HG03064 (cell line): Measurements from ENCODE around the gene GAA.
"Not testable (repeated sequence)": the region's sequence is repeated elsewhere in the genome, so short reads cannot be mapped to it uniquely, and the experiment has no call there.

Source experiments
- ATAC-seq: cut with Tn5 transposase; IDR thresholded peaks from one replicate; pipeline ENCODE4 v1.9.1; 2021; ENCODE audit warnings: low read depth; ENCODE audit not compliant: unreplicated experiment

Gene GAA

DNA sequence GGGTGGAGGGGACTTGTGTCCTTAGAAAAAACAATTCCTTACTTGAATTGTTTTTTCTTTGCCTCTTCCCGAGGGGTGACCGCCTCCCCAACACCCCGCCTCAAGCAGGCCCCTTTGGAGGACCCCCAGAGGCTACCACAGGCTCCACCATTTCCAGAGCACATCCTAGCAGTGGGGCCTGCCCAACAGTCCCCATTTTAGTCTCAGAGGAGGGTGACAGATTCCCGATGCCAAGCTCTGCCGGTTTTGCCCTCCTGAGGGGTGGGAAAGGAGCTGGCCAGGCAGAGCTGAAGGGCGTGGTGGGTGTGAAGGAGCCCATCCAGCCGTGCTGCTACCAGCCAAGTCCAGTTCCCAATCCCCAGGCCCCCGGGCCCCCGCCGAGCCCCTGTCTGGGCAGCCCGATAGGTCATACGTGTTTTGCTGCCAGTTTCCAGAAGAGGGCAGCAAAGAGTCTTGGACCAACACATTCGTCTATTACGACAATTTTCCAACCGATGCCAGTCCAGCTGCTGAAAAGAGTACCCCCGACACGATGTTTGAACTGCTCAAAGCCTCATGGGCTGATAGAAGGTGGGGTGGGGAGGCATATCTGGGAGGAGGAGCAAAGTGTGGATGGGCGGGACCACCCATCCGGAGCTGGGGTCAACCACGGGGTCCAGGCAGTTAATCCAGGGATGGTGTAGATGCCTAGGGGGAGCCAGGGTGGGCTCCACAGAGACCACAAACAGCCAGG lies 18.8 kb upstream of the GAA start:
- no peak for ATAC-seq

DNA sequence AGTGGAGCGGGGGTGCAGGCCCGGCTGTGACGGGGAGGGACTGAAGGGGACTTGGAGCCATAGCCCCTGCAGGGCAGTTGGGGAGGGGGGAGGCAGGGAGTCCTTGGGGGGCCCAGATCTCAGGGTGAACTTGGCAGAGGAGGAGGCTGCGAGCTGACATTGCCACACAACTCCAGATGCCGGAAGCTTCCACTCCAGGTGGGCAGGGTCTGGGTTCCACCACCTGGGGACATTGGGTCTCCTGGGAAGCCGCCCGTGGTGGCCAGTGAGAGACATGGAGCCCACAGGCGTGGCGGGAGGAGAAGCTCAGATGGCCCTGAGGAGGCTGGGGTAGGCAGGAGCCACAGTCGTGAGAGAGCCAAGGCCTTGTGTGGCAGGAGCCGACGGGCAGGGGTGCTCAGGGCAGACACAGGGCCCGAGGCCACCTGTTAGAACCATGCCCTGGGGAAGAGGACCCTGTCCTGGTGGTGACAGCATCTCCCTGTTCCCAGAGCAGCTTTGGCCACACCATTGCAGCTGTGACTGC lies 18.2 kb upstream of the GAA start:
- no peak for ATAC-seq

DNA sequence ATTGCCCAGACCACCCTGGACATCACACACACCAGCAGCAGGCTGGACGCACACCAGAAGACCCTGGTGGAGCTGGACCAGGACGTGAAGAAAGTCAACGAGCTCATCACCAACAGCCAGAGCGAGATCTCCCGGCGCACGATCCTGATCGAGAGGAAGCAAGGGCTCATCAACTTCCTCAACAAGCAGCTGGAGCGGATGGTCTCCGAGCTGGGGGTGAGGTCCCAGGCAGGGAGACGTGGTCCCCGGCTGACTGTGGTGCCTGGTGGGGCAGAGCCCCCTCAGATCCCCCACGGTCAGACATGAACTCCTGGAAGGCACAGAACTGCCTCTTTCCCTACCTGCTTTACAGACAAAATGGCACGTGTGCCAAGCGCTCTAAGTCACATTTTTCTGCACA lies 16.6 kb upstream of the GAA start:
- ATAC-seq, result no peak

DNA sequence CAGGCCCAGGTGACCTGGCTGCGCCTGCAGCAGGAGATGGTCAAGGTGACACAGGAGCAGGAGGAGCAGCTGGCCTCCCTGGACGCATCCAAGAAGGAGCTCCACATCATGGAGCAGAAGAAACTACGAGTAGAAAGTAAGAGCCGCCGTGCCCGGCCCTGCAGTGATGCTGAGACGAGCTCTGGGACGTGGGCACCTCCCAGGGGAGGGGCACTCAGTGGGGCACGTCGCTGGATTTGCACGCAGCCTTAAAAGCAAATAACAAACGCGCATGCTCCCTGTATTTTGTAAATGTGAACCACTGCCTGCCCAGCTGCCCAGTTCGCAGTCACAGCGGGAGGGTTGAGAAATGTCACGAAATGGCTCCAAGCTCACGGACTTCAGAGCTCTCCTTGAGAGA lies 15.3 kb upstream of the GAA start:
- ATAC-seq, result no peak

DNA sequence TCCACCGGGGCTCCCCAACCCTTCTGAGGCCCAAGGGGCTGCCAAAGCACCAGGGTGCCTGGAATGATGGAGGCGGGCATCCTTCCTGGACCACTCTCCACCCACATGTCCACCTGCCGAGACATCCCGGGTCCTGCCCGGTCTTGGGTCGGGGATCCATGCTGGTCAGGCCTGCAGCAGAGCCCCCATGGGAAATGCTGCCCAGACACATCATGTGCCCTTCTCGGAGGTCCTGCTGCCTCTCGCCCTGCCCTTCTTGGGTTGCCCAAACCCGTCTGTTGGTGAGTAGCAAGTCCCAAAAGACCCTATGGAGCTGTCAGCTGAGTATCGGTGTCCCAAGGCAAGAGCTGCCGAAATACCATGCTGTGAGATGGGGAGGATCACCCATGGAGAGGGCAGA lies 14.8 kb upstream of the GAA start:
- no peak for ATAC-seq

DNA sequence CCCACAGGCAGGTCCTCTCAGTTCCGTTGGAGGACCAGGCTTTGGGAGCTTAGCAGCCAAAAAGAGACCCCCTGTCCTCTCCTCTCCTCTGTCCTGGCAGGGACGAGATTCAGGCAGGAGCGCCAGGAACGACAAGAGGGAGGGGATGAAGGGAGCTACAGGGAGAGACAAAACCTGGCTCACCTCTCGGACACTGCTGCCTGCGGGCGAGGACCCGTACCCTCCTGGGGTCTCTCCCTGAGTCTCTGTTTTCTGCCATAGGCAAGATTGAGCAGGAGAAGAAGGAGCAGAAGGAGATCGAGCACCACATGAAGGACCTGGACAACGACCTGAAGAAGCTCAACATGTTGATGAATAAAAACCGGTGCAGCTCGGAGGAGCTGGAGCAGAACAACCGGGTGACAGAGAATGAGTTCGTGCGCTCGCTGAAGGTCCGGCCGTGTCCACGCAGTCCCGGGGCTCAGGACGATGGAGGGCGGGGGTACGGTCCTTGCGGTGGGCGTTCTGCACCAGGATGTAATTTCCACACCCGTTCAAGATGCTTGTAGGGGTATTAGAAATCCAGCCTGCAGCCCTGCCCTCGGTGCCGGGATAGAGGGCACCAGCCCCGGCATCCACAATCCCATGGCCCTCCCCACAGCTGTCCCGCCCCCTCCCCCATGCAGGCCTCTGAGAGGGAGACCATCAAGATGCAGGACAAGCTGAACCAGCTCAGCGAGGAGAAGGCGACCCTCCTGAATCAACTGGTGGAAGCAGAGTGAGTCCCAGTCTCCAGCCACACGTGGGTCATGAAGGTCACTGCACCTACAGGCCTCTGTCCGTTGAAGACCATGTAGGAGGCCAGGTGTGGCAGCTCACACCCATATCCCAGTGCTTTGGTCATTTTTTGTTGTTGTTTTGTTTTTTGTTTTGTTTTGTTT lies 13.8 kb upstream of the GAA start:
- ATAC-seq, result no peak

DNA sequence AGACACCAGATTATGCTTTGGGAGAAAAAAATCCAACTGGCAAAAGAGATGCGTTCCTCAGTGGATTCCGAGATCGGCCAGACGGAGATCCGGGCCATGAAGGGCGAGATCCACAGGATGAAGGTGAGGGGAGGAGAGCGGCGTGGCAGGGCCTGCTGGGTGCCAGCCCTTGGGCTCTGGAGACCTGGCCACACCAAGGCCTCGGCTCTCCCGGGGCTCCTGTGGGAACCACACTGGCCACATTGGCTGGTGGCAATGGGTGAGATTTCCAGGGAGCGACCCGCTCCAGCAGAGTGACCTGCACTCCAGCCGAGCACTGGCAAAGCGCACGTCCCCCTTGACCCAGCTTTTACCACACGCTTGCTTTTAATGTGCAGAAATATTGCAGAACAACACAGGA lies 11.6 kb upstream of the GAA start:
- no peak for ATAC-seq

DNA sequence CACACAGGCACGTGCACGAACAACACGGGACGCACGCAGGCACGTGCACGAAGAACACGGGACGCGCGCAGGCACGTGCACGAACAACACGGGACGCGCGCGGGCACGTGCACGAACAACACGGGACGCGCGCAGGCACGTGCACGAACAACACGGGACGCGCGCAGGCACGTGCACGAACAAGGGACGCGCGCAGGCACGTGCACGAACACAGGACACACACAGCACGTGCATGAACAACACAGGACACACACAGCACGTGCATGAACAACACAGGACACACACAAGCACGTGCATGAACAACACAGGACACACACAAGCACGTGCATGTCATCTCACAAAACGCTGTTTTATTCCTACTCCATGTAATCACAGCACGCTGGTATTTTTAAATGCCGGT lies 11.2 kb upstream of the GAA start:
- ATAC-seq, result not testable (repeated sequence)

DNA sequence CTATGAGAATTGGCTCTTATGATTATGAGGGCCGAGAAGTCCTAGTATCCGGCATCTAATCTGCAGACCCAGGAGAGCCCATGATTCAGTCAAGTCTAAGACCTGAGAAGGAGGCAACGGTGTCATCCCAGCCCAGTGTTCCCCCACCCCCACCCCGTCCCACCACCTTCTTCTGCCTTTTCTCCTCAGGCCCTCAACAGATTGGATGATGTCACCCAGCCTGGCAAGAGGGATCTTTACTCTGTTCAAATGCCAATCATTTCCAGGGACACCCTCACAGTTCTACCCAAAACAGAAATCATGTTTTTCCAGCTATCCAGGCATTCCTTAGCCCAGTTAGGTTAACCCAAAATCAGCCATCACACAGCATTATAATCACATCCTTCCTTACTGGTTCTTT lies 10.0 kb upstream of the GAA start:
- no peak for ATAC-seq

DNA sequence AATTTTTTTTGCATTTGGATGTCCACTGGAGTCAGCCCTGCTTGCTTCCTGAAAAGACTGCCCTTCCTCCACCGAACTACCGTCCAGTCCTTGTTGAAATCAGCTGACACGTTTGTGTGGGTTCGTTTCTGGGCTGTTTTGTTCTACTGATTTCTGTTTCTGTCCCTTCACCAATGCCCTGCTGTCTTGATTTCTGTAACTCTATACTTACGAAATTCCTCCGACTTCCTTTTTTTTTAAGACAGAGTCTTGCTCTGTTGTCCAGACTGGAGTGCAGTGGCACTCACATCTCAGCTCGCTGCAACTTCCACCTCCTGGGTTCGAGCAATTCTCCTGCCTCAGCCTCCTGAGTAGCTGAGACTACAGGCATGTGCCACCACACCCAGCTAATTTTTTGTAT lies 8.4 kb upstream of the GAA start:
- ATAC-seq, result no peak

DNA sequence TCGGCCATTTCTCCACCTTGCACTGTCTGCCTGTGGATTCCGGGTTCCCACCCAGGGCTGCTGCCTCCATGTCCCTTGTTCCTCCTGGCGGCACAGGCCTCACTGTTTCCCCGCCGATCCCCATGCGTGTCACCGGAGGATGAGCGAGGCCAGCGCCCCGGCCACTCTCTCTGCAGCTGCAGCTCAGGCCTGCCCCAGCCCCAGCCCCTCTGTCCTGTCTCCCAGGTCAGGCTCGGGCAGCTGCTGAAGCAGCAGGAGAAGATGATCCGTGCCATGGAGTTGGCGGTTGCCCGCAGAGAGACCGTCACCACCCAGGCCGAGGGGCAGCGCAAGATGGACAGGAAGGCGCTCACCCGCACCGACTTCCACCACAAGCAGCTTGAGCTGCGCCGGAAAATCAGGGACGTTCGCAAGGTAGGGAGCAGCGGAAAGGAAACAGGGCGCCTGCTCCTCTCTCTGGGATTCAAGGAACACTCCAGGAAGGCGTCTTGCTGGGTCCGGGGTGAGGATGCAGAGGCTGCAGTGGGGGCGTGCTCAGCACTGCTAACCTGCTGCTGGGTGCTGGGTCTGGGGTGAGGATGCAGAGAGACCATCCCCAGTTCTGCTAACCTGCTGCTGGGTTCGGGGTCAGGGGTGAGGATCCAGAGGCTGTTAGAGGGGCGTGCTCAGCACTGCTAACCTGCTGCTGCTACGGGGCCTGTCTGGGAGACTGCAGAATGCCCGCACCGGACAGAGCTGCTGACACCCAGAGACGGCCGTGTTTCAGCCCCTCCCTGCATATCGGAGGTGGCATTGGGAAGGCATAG lies 6.1 kb upstream of the GAA start:
- no peak for ATAC-seq

DNA sequence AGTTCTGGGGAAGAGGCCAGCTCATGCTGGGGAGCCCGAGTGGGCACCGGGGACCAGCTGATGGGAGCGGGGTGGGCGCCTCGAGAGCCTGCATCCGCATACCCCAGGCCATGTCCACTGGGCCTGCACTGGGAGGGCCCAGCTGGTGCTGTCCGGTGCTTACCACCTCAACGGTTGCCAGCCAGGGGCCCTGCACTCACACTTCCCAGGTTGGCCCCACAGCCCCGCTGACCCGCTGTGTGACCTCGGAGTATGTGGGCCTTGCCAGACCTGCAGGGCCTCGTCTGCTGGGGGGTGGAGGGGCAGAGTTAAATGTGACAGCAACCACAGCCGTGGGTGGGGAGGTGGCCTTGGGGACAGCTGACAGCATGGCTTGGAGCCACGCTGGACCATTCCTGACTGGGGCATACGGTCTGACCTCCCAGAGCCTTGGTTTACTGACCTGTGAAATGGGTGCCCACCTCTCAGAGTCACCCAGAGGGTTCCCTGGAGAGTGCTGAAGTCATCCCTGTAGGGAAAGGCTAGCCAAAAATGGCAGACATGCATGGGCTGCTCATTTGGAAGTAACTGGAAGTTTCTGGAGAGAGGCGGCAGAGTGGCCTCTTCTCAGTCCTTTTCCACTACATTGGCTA lies 5.4 kb upstream of the GAA start:
- no peak for ATAC-seq

DNA sequence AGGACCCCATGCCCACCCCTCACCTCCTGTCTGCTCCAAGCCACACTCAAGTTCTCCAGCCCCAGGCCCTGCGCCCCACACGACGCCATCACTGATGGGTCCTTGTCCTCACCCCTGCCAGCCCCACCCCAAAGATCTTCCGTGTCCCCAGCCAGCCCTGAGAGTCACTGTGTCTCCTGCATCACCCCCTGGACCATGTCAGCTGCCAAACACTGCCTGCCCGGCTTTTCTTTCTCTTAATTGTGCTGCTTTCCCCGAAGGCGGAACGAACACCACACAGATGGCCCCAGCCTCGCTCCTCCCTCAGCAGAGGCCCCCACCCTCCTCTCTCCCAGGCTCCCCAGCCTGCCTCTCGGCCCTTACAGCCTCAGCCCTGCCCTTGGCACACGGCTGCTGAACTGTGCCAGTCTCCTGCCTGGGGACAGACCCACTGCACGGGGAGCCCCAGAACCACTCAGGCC lies 4.8 kb upstream of the GAA start:
- ATAC-seq, result no peak

DNA sequence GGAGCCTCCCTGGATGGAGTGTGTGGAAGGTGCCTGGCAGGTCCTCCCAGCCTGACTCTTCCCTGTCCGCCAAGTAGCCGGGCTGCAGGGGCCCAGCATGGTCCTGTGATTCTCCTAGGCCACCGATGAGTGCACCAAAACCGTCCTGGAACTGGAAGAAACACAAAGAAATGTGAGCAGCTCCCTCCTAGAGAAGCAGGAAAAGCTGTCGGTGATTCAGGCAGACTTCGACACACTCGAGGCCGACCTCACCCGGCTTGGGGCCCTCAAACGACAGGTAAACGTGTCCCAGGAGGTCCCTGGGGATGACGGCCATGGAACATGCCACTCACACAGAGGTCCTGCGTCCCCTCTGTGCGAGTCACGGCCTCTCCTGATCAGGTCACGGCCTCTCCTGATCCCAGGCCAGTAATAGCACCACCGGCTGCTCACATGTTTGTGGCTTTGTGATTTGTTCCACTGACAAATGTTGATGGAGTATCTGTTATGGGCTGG lies 4.2 kb upstream of the GAA start:
- ATAC-seq, result no peak

DNA sequence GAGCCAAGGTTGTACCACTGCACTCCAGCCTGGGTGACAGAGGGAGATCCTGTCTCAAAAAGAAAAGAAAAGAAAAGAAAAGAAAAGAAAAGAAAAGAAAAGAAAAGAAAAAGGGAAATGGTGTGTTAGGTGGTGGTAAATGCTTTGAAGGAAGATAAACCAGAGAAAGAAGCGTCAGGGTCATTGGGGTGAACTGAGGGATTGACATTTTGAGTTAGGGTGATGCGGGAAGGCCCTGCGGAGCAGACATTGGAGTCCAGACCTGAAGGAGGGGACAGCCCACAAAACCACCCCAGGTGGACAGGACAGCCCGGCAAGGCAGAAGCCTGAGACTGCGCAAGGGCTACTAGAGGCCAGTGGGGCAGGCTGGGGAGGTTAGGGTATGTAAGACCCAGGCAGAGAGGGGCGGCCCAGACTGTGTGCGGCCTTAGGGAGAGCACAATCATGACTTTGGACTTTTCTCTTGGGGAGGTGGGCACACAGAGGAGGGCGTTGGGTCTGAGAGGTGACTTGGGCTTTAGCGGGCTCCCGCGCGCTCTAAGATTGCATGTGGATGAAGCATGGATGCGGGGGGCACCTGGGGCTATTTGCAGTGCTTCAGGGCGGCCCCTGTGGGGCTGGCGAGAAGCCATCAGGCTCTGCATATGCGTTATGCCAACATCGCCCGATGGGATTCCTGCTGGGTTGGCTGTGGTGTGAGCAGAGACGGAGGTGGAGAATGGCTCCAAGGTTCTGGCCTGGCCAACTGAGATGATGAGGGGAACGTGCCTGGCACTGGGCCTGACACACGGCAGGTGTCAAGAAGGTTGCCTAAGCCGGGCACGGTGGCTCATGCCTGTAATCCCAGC lies 3.3 kb upstream of the GAA start:
- no peak for ATAC-seq

DNA sequence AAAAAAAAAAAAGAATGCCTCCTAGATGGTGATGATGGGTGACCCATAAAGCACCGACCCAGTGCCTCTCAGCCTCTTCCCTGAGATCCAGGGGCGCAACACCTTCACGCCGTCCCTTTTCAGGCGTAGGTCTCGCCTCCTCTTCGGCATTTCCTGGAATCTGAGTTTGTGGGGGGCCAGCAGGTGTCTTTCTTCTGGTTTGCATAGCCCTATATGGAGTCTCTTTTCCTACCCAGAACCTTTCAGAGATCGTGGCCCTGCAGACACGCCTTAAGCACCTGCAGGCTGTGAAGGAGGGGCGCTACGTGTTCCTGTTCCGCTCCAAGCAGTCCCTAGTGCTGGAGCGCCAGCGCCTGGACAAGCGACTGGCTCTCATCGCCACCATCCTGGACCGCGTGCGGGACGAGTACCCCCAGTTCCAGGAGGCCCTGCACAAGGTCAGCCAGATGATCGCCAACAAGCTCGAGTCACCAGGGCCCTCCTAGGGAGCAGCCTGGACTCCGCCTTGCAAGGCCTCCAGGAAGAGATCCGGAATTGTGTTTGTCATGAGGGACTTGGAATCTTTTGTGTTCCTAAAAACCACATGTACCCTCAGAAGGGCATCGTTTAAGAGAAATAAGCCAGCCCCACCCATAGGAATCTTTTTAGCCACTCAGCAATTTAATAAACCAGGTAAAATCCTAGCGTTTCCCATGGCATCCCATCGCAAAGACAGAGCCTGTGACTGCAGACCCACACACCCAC lies 1.9 kb upstream of the GAA start:
- no peak for ATAC-seq

DNA sequence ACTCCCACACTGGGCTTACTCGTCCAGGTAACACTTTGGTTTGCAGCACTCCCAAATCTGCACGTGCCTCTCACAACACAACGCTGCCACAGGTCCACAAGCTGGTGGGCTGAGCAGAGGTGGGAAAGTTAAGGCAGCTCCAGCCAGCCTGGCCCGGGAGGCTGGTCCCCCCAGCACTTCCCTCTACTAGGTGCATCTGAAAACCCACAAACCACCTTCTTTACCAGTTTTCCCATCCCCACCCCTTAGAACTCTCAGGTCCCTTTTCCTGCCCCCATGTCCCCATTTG lies 1.4 kb upstream of the GAA start:
- ATAC-seq, result no peak

DNA sequence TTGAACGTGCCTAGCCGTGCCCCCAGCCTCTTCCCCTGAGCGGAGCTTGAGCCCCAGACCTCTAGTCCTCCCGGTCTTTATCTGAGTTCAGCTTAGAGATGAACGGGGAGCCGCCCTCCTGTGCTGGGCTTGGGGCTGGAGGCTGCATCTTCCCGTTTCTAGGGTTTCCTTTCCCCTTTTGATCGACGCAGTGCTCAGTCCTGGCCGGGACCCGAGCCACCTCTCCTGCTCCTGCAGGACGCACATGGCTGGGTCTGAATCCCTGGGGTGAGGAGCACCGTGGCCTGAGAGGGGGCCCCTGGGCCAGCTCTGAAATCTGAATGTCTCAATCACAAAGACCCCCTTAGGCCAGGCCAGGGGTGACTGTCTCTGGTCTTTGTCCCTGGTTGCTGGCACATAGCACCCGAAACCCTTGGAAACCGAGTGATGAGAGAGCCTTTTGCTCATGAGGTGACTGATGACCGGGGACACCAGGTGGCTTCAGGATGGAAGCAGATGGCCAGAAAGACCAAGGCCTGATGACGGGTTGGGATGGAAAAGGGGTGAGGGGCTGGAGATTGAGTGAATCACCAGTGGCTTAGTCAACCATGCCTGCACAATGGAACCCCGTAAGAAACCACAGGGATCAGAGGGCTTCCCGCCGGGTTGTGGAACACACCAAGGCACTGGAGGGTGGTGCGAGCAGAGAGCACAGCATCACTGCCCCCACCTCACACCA lies 724 bp downstream of the GAA start:
- no peak for ATAC-seq
